T follicular helper cell (primary cell): ENCODE measurements around the gene ERC2.
"Not testable (repeated sequence)": the region's sequence is repeated elsewhere in the genome, so short reads cannot be mapped to it uniquely, and the experiment has no call there.

Experiments
- DNase-seq: peaks from one replicate; pipeline ENCODE4 v3.0.0-alpha.2; 2020; ENCODE audit warnings: low read depth

ERC2 gene

GRCh38 chr3:56309465-56309864 lies 158.8 kb downstream of the ERC2 start:
- DNase-seq = no peak

GRCh38 chr3:56308471-56308870 lies 159.8 kb downstream of the ERC2 start:
- no peak for DNase-seq

- no peak for DNase-seq
Observed at GRCh38 chr3:56304069-56304468, 164.2 kb downstream of the ERC2 start.

GRCh38 chr3:56303487-56303886 lies 164.8 kb downstream of the ERC2 start:
- no peak for DNase-seq

- no peak for DNase-seq
Observed at GRCh38 chr3:56302417-56302816, 165.8 kb downstream of the ERC2 start.

- no peak for DNase-seq
Observed at GRCh38 chr3:56297281-56297840, 170.9 kb downstream of the ERC2 start.

- DNase-seq = no peak
Observed at GRCh38 chr3:56296361-56296760, 171.9 kb downstream of the ERC2 start.

GRCh38 chr3:56295161-56295560 lies 173.1 kb downstream of the ERC2 start:
- DNase-seq = no peak

- DNase-seq = no peak
Observed at GRCh38 chr3:56294286-56294685, 174.0 kb downstream of the ERC2 start.

- DNase-seq = no peak
Observed at GRCh38 chr3:56291953-56292352, 176.3 kb downstream of the ERC2 start.

- DNase-seq = no peak
Observed at GRCh38 chr3:56291244-56291680, 177.0 kb downstream of the ERC2 start.

GRCh38 chr3:56290374-56290773 lies 177.9 kb downstream of the ERC2 start:
- no peak for DNase-seq

- no peak for DNase-seq
Observed at GRCh38 chr3:56288258-56288657, 180.0 kb downstream of the ERC2 start.

- no peak for DNase-seq
Observed at GRCh38 chr3:56282341-56282740, 185.9 kb downstream of the ERC2 start.

- no peak for DNase-seq
Observed at GRCh38 chr3:56277236-56277635, 191.0 kb downstream of the ERC2 start.

- no peak for DNase-seq
Observed at GRCh38 chr3:56275120-56275519, 193.1 kb downstream of the ERC2 start.

GRCh38 chr3:56269755-56270535 lies 198.3 kb downstream of the ERC2 start:
- DNase-seq = no peak

GRCh38 chr3:56268616-56269383 lies 199.5 kb downstream of the ERC2 start:
- no peak for DNase-seq

- not testable (repeated sequence) for DNase-seq
Observed at GRCh38 chr3:56261852-56262251, 206.4 kb downstream of the ERC2 start.

- no peak for DNase-seq
Observed at GRCh38 chr3:56260262-56260661, 208.0 kb downstream of the ERC2 start.

GRCh38 chr3:56257826-56258225 lies 210.4 kb downstream of the ERC2 start:
- DNase-seq = no peak

GRCh38 chr3:56254835-56255234 lies 213.4 kb downstream of the ERC2 start:
- DNase-seq = no peak
